HG03066 (cell line): ENCODE results near the gene TUBGCP2.
"Not testable (repeated sequence)": the region's sequence is repeated elsewhere in the genome, so short reads cannot be mapped to it uniquely, and the experiment has no call there.

ENCODE experiments used
- ATAC-seq: cut with Tn5 transposase; IDR thresholded peaks from one replicate; pipeline ENCODE4 v1.9.1; 2021; ENCODE audit warnings: low read depth; ENCODE audit not compliant: unreplicated experiment

The TUBGCP2 gene

GRCh38 chr10:133235265-133235855 lies 73.3 kb downstream of the TUBGCP2 start:
- ATAC-seq = no peak

DNA sequence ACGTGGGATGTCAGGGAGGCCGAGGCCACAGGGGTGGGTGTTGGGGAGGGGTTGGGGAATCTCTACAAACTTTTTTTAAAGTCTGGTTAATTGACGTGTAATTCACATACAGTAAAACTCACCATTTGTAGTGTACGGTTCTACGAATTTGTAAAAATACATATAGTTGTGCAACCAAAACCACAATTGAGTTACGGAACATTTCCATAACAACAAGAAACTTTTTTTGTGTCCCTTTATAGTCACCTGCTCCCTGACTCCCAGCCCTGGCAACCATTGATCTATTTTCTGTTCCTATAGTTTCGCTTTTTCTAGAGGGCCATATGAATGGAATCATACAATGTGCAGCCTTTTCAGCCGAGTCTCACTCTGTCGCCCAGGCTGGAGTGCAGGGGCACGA lies 73.9 kb downstream of the TUBGCP2 start:
- ATAC-seq = not testable (repeated sequence)

- ATAC-seq = no peak
Observed at GRCh38 chr10:133231946-133232574, 76.6 kb downstream of the TUBGCP2 start.

- ATAC-seq = no peak
Observed at GRCh38 chr10:133231244-133231945, 77.3 kb downstream of the TUBGCP2 start.

DNA sequence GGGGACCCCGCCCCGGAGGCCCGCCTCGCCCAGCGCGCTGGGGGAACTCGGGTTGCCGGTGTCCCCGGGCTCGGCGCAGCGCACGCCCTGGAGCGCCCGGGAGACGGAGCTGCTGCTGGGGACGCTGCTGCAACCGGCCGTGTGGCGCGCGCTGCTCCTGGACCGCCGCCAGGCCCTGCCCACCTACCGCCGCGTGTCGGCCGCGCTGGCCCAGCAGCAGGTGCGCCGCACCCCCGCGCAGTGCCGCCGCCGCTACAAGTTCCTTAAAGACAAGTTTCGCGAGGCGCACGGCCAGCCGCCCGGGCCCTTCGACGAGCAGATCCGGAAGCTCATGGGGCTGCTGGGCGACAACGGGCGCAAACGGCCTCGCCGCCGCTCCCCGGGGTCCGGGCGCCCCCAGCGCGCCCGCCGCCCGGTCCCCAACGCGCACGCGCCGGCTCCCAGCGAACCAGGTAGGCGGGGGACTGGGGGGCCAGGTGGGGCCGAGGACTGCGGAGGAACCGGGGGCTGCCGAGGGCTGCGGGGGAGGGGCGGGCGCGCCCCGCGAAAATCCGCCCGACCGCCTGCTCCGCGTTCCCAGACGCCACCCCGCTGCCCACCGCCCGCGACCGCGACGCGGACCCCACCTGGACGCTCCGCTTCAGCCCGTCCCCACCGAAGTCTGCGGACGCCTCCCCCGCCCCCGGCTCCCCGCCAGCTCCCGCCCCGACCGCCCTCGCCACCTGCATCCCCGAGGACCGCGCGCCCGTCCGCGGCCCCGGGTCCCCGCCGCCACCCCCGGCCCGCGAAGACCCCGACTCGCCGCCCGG lies 78.1 kb downstream of the TUBGCP2 start:
- no peak for ATAC-seq

- ATAC-seq = no peak
Observed at GRCh38 chr10:133230044-133230361, 78.7 kb downstream of the TUBGCP2 start, which contains the start of gene UTF1. UTF1 (plus strand) TSS chr10:133230217; CDS start chr10:133230289, 72 bp downstream.

GRCh38 chr10:133229265-133230043 lies 79.2 kb downstream of the TUBGCP2 start:
- no peak for ATAC-seq
